Eye (tissue), 1 donor: ENCODE results near the gene COASY.

Source experiments
- DNase-seq: peaks from one replicate; pipeline ENCODE4 v3.0.0-alpha.2; 2015

COASY gene

GRCh38 chr17:42561897-42562387 lies at the start of gene COASY:
TSS of gene COASY (plus strand) at chr17:42562148. CDS start at chr17:42562623, 475 bp downstream.
- peak; percentile 100 for DNase-seq

GRCh38 chr17:42512246-42512645 lies 49.7 kb upstream of the COASY start:
- DNase-seq, result no peak

- DNase-seq, result no peak
These were observed 49.2 kb upstream of the COASY start for GRCh38 chr17:42512733-42513251.

- no peak for DNase-seq
These were observed 48.3 kb upstream of the COASY start for GRCh38 chr17:42513686-42514085.

DNA sequence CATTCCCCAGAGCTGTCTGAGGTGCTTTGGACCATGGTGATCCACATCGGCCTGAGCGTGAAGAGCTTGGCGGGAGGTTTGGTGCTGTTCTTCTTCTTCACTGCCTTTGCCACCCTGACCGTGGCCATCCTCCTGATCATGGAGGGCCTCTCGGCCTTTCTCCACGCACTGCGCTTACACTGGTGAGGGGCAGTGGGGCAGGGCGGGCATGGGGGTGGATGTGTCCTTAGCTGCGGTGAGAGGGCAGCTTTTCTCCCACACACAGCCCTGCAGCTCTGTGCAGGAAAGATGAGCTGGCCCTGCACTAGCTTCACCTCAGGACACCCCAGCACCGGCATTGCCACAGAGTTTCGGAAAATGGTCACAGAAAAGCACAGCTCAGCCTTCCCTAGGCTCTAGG lies 47.7 kb upstream of the COASY start:
- DNase-seq, result no peak

DNA sequence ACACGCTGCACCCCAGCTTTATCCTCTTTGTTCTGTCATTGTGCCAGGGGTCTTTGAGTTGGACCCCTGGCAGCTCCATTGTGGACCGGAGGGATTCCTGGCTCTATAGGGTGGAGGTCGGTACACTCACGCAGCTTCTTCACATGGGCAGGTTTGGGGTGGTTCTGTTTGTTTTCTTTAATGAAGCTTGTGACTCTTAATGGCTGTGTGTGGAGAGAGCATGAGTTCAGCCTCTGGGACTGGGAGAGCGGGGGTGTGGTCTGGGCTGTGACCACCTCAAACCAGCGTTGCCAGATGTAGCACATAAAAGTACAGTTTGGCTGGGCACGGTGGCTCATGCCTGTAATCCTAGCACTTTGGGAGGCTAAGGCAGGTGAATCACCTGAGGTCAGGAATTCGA lies 47.1 kb upstream of the COASY start:
- no peak for DNase-seq

DNA sequence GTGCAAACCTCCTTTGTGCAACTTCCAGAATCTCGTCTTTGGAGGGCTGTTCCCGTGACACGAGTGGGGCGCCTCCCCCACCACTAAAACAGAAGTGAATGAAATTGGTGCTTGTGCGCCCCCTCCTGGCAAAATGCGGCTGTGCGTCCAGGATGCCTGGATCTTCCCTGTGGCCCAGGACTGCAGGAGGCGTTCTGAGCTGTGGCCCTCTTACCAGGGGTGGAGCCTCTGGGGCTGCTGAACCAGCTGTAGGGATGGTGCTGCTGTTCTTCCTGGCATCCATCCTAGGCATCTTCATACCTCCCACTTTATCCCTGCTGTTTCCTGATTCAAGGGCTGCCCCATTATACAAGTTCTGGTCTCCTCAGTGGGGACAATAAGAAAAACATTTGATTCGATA lies 44.4 kb upstream of the COASY start:
- peak; percentile 82 for DNase-seq

- peak; percentile 58 for DNase-seq
These were observed 43.7 kb upstream of the COASY start for GRCh38 chr17:42518046-42518754.

DNA sequence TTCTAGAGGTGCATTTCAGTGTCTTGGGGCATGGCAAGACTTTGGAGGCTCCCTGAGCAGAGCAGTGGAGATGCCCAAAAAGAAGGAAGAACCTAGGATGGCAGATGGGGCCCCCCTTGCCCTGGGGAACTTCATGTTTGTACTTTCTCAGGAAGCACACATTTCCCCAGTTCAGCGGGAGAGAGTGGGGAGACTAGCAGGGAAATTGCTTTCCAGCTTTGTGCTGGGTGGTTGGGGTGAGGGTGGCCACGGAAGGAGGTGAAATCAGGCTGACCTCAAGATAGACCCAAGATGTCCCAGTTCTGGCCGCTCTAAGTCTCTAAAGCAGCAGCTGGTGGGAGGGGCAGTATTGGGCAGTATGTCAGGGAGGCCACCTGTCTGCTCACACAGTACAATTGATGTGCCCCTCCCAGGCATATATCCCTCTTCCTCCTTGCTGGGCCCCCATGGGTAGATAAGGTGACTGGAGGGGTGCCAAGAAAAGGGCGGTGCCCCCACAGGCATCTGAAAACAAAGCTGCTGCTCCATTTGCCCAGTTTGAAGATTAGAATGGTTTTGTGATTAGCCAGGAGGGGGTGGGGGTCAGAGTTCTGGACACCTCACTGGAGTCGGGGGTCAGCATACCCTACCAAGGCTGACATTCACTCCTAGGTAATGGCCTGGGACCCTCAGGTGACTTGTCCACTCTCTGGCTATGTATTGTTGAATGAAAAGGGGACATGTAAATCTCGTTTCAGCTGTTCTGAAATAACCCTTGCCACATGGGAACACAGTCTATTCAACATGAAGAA lies 43.0 kb upstream of the COASY start:
- DNase-seq, result peak; percentile 35

GRCh38 chr17:42519546-42520491 lies 42.1 kb upstream of the COASY start:
- DNase-seq, result peak; percentile 89

GRCh38 chr17:42520540-42520951 lies 41.4 kb upstream of the COASY start:
- DNase-seq, result no peak

DNA sequence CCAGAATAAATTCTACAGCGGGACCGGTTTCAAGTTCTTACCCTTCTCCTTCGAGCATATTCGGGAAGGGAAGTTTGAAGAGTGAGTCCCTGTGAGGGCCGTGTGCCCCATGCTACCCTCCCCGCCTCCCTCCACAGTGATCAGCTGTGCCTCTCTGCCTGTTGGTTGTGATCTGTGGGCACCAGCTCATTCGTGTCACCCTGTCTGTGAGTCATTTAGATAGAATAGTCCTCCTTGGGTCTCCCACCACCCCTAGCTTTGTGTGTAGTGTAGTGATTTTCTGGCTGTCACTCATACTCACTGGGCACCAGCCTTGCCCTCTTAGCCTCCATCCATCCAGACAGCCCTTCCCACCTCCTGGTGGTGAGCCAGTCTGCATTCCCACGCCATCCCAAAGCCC lies 40.9 kb upstream of the COASY start:
- DNase-seq, result no peak

DNA sequence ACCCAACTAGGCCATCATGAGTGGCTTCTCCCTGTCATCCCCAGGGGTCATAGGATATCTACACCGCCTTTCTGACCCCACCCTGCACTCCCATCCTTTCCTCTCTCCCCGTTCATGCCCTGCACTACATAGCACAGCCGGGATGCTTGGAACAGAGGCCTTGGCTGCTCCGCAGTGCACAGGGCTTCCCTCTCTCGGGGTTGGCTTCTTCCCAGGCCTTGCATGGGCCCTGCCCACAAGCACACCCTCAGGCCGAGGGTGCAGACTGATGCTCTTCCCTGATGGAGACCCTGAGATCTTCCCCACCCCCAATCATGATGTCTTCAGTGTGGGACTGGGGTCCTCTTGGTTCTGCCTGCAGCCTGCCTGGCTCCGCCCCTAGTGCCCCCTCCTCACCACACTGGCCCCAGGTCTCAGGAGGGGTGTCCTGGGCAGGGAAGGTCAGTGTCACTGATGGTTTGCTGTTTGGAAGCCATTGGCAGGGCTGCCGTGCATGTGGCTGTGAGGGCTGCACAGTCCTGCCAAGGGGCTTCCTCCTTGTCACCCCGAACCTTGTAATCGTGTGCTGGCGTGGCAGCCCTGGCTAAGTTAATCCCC lies 40.2 kb upstream of the COASY start:
- no peak for DNase-seq

- DNase-seq, result no peak
These were observed 39.6 kb upstream of the COASY start for GRCh38 chr17:42522263-42522790.

- DNase-seq, result no peak
These were observed 39.1 kb upstream of the COASY start for GRCh38 chr17:42522798-42523278.

GRCh38 chr17:42525221-42525620 lies 36.7 kb upstream of the COASY start:
- no peak for DNase-seq

- no peak for DNase-seq
These were observed 35.9 kb upstream of the COASY start for GRCh38 chr17:42526031-42526444.

DNA sequence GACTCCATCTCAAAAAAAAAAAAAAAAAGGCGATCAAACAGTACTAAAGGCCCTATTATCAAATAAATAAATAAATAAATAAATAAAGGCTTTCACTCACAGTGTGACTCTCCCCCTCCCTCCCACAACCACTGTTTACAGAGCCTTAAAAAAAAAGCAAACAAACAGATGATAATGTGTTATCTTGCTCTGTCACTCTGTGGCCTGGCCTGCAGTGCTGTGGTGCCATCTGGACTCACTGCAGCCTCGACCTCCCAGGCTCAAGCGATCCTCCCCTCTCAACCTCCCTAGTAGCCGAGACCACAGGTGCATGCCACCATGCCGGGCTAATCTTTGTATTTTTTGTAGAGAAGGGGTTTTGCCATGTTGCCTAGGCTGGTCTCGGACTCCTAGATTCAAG lies 34.0 kb upstream of the COASY start:
- no peak for DNase-seq

GRCh38 chr17:42529061-42529460 lies 32.9 kb upstream of the COASY start:
- no peak for DNase-seq

DNA sequence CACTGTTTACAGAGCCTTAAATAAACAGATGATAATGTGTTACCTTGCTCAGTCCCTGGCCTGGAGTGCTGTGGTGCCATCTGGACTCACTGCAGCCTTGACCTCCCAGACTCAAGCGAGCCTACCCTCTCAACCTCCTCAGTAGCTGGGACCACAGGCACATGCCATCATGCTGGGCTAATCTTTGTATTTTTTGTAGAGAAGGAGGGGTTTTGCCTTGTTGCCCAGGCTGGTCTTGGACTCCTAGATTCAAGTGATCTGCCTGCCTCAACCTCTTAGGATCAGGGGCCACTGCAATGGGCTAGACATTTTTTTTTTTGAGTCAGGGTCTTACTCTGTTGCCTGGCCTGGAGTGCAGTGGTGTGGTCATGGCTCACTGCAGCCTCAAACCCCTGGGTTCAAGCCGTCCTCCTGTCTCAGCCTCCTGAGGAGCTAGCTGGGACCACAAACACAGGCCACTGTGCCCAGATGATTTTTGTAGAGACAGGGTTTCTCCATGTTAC lies 30.9 kb upstream of the COASY start:
- DNase-seq, result no peak
